Measurements from ENCODE around the gene TMSB4X. TPM values are rescaled to one million over a fixed set of nuclear protein-coding genes. Genes with fewer than 3 reads are reported as not detected.

The TMSB4X gene
- total and polyA plus RNA-seq, 2 of the 13 experiments (the other 11 are each of a cell fraction or from before 2014, with no cell fraction given), result 10.5 to 29.6 TPM

- Histone ChIP-seq H3K9ac (ENCODE audit: insufficient read depth, low read depth, low read length) (no peak overlapping the region), H3K27me3 (ENCODE audit: control insufficient read depth in 1 of 2, insufficient read depth in 2 of 2, low read length in 2 of 2) (no peaks in the 10 kb centered on the region), H3K4me2 (ENCODE audit: low read depth, low read length) (peak overlapping the region; percentile 37), H4K20me1 (ENCODE audit: insufficient read depth, low read length) (no peaks in the 10 kb centered on the region), H3K4me1 (ENCODE audit: insufficient read depth, low read length) (peaks cover 60% of the 10 kb centered on the region), H3K4me3 (replicated peaks in 1 of 3; ENCODE audit: insufficient read depth in 1 of 3, low read depth in 2 of 3, low read length in 3 of 3) (no peak overlapping the region), H3K9me3 (ENCODE audit: low read length) (no peaks in the 10 kb centered on the region), H2AFZ (ENCODE audit: low read length) (no peak overlapping the region), H3K36me3 (replicated peaks in 1 of 2; ENCODE audit: control insufficient read depth in 1 of 2, insufficient read depth in 2 of 2, low read length in 2 of 2) (no peaks in the 10 kb centered on the region), H3K79me2 (ENCODE audit: insufficient read depth, low read length) (no peaks in the 10 kb centered on the region), H3K27ac (ENCODE audit: extremely low read length, insufficient read depth, low read length) (no peak overlapping the region)
- ChIA-PET POLR2A (no interaction called here), CTCF (ENCODE audit: low intra/inter-chr PET ratio, low total read pairs) (no interaction called here)
- TF ChIP-seq ZBTB33 (CRISPR knock-in tag; IDR thresholded peaks at IDR 0.05) (peak; percentile 89), SIN3B (IDR thresholded peaks at IDR 0.05; ENCODE audit: low read length) (no peak), SMC3 (IDR thresholded peaks at IDR 0.05; ENCODE audit: low read length) (peak; percentile 47), STAG1 (CRISPR knock-in tag; IDR thresholded peaks at IDR 0.05) (peak; percentile 59), BCL6 (CRISPR knock-in tag; IDR thresholded peaks at IDR 0.05) (no peak), XRCC5 (optimal IDR thresholded peaks at IDR 0.05; ENCODE audit: low read length) (peak; percentile 55), ZFX (CRISPR knock-in tag; IDR thresholded peaks at IDR 0.05; ENCODE audit: low read depth) (peak; percentile 38), HOMEZ (CRISPR knock-in tag; IDR thresholded peaks at IDR 0.05; ENCODE audit: low read depth) (peak; percentile 28; the same call in 1 of the 2 replicates)
- TF ChIP-seq, protein P1, sequence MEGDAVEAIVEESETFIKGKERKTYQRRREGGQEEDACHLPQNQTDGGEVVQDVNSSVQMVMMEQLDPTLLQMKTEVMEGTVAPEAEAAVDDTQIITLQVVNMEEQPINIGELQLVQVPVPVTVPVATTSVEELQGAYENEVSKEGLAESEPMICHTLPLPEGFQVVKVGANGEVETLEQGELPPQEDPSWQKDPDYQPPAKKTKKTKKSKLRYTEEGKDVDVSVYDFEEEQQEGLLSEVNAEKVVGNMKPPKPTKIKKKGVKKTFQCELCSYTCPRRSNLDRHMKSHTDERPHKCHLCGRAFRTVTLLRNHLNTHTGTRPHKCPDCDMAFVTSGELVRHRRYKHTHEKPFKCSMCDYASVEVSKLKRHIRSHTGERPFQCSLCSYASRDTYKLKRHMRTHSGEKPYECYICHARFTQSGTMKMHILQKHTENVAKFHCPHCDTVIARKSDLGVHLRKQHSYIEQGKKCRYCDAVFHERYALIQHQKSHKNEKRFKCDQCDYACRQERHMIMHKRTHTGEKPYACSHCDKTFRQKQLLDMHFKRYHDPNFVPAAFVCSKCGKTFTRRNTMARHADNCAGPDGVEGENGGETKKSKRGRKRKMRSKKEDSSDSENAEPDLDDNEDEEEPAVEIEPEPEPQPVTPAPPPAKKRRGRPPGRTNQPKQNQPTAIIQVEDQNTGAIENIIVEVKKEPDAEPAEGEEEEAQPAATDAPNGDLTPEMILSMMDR (CRISPR knock-in tag; IDR thresholded peaks at IDR 0.05), result peak; percentile 61
- TF ChIP-seq, protein P2, sequence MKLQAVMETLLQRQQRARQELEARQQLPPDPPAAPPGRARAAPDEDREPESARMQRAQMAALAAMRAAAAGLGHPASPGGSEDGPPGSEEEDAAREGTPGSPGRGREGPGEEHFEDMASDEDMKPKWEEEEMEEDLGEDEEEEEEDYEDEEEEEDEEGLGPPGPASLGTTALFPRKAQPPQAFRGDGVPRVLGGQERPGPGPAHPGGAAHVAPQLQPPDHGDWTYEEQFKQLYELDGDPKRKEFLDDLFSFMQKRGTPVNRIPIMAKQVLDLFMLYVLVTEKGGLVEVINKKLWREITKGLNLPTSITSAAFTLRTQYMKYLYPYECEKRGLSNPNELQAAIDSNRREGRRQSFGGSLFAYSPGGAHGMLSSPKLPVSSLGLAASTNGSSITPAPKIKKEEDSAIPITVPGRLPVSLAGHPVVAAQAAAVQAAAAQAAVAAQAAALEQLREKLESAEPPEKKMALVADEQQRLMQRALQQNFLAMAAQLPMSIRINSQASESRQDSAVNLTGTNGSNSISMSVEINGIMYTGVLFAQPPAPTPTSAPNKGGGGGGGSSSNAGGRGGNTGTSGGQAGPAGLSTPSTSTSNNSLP (IDR thresholded peaks at IDR 0.05; ENCODE audit: low read depth, low read length), result no peak
- no TSS peak for BruUV-seq (replicated peaks)
- FAIRE-seq, result peak; percentile 84
- 29% methylated on average over 9 of the region's 9 CpGs for WGBS (ENCODE audit: low lambda C conversion rate)
- in situ Hi-C loops (cut with HindIII; ENCODE audit: extremely low pct_ligation_motif_present, low pct_unique_long_range_greater_than_20kb), result loop anchor here (10.0 kb wide), 1 partner anchor 544 kb away; no protein-coding TSS in a partner anchor
- DNase-seq (ENCODE audit: low spot score), result peak; percentile 26
- ATAC-seq, result peak; percentile 91
- intact Hi-C loops (cut with micrococcal nuclease; ENCODE audit: unreplicated experiment), result loop anchor here (1.0 kb wide), 1 partner anchor 537 kb away; no protein-coding TSS in a partner anchor
Observed at GRCh38 chrX:12950851-12951594, 23.9 kb upstream of the TMSB4X start.
